Caco-2 (cell line): Measurements from ENCODE around the gene PCID2. TPM values are rescaled to one million over a fixed set of nuclear protein-coding genes. Genes with fewer than 3 reads are reported as not detected.

Experiments
- BruUV-seq: library from RNA; stranded (reverse); fragments of 400-500 nt; replicated peaks from 2 replicates; lab custom pipeline; 2021; lab: Mats Ljungman, UMichigan
- CTCF ChIA-PET: fragments of 300-600 bp; sonication (Branson Sonifier 250); formaldehyde crosslinking; loops from one replicate; lab custom pipeline; 2022; ENCODE audit warnings: antibody characterized with exemption; lab: Charles Lee
- POLR2A ChIA-PET: fragments of 300-600 bp; sonication (Branson Sonifier 250); formaldehyde crosslinking; loops from one replicate; lab custom pipeline; 2022; ENCODE audit warnings: antibody characterized with exemption; lab: Charles Lee
- DNase-seq, 2 experiments: peaks; one replicate each; pipeline versions ENCODE4 v3.0.0 to v3.0.0-alpha.2; 2020 to 2022
- H3K27me3 ChIP-seq: replicated peaks from 2 replicates; pipeline ENCODE4 v1.6.0; 2011; ENCODE audit warnings: low read length; ENCODE audit not compliant: control insufficient read depth, insufficient read depth
- H3K36me3 ChIP-seq: 2 replicates; pipeline ENCODE4 v1.5.1; 2011; ENCODE audit warnings: low read length; ENCODE audit not compliant: control insufficient read depth, insufficient read depth
- H3K4me1 ChIP-seq: fragments of 250-450 bp; sonication (Bioruptor Pico); 2 replicates; pipeline ENCODE4 v1.5.1; 2020; ENCODE audit warnings: mild to moderate bottlenecking
- H3K4me3 ChIP-seq: 2 replicates; pipeline ENCODE4 v1.5.1; 2011; ENCODE audit warnings: low read depth, mild to moderate bottlenecking, control low read depth, low read length
- H3K9me3 ChIP-seq: fragments of 250-450 bp; sonication (Bioruptor Pico); 2 replicates; pipeline ENCODE4 v1.5.1; 2020; ENCODE audit warnings: mild to moderate bottlenecking, moderate library complexity
- H3K27ac Mint-ChIP-seq: one replicate; pipeline ENCODE4 v1.8.0; 2022; ENCODE audit warnings: mixed read lengths; ENCODE audit not compliant: unreplicated experiment
- H3K27me3 Mint-ChIP-seq: one replicate; pipeline ENCODE4 v1.8.0; 2022; ENCODE audit warnings: mixed read lengths; ENCODE audit not compliant: insufficient read depth, unreplicated experiment
- H3K36me3 Mint-ChIP-seq: one replicate; pipeline ENCODE4 v1.8.0; 2022; ENCODE audit warnings: mild to moderate bottlenecking, mixed read lengths; ENCODE audit not compliant: insufficient read depth, unreplicated experiment
- H3K4me1 Mint-ChIP-seq: one replicate; pipeline ENCODE4 v1.8.0; 2022; ENCODE audit warnings: low read depth, mixed read lengths; ENCODE audit not compliant: unreplicated experiment
- H3K4me3 Mint-ChIP-seq: one replicate; pipeline ENCODE4 v1.8.0; 2022; ENCODE audit warnings: mild to moderate bottlenecking, moderate library complexity, mixed read lengths; ENCODE audit not compliant: unreplicated experiment
- H3K9me3 Mint-ChIP-seq: one replicate; pipeline ENCODE4 v1.8.0; 2022; ENCODE audit warnings: mixed read lengths; ENCODE audit not compliant: unreplicated experiment
- intact Hi-C: fragments of 100-400 bp; cut with micrococcal nuclease; formaldehyde crosslinking; loops from one replicate; pipeline ENCODE4 v1.10.0; 2022; ENCODE audit not compliant: unreplicated experiment
- total RNA-seq: library from RNA; stranded (reverse); gene quantifications from 2 replicates; pipeline ENCODE4 v1.2.3, GENCODE V29; 2022
- TF ChIP-seq, protein P1 (sequence below), 2 experiments: fragments of 200-600 bp in 1 of 2; IDR thresholded peaks; 1 replicate in 1 of 2; 2 replicates in 1 of 2; pipeline versions ENCODE4 v1.5.1 to v1.8.0; 2011 to 2022; ENCODE audit warnings: antibody characterized with exemption in 1 of 2, control low read depth in 1 of 2, inconsistent platforms in 1 of 2, low read depth in 1 of 2, low read length in 1 of 2, mild to moderate bottlenecking in 1 of 2, moderate library complexity in 1 of 2; ENCODE audit not compliant: insufficient read depth in 1 of 2, severe bottlenecking in 1 of 2, unreplicated experiment in 1 of 2

Gene PCID2
- total RNA-seq, 1 experiment from 2014 or later: 81.5 TPM

DNA sequence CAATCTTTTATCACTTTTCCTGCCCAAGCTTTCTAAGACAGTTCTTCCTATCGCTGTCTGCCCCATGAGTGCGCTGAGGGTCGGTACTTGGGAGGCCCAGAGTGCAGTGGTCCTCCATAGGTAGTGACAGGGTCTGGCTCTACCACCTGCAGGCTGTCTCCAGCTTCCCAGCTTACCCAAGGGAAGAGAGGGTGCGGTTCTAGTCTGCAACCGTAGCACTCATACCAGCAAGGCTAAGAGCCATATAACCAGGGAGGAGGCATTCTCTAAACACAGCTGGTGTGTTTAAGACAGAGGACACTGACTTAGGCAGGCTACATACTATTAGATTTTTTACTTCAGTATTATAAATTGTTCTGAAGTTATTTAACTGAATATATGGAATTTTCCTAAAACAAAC, 41.8 kb downstream of the PCID2 start:
- H3K36me3 Mint-ChIP-seq: peaks cover 30% of the 10 kb centered on the region
- H3K27ac Mint-ChIP-seq: no peak overlapping the region
- TF ChIP-seq, protein P1, sequence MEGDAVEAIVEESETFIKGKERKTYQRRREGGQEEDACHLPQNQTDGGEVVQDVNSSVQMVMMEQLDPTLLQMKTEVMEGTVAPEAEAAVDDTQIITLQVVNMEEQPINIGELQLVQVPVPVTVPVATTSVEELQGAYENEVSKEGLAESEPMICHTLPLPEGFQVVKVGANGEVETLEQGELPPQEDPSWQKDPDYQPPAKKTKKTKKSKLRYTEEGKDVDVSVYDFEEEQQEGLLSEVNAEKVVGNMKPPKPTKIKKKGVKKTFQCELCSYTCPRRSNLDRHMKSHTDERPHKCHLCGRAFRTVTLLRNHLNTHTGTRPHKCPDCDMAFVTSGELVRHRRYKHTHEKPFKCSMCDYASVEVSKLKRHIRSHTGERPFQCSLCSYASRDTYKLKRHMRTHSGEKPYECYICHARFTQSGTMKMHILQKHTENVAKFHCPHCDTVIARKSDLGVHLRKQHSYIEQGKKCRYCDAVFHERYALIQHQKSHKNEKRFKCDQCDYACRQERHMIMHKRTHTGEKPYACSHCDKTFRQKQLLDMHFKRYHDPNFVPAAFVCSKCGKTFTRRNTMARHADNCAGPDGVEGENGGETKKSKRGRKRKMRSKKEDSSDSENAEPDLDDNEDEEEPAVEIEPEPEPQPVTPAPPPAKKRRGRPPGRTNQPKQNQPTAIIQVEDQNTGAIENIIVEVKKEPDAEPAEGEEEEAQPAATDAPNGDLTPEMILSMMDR (IDR thresholded peaks at IDR 0.05; ENCODE audit: insufficient read depth in 1 of 2, low read depth in 1 of 2, low read length in 1 of 2, severe bottlenecking in 1 of 2, unreplicated experiment in 1 of 2): no peak
- intact Hi-C loops: no loop called here
- no TSS peak for BruUV-seq
- Histone ChIP-seq H3K36me3 (no peaks in the 10 kb centered on the region; the same call in 1 of the 2 replicates), H3K4me3 (no peak overlapping the region), H3K27me3 (no peaks in the 10 kb centered on the region), H3K9me3 (no peaks in the 10 kb centered on the region), H3K4me1 (peaks cover 14% of the 10 kb centered on the region)
- CTCF ChIA-PET: no interaction called here
- POLR2A ChIA-PET: no interaction called here
- no peaks in the 10 kb centered on the region for H3K9me3 Mint-ChIP-seq
- DNase-seq: no peak
- H3K27me3 Mint-ChIP-seq: peaks cover 8% of the 10 kb centered on the region
- H3K4me3 Mint-ChIP-seq: no peak overlapping the region
- H3K4me1 Mint-ChIP-seq: peaks cover 13% of the 10 kb centered on the region

DNA sequence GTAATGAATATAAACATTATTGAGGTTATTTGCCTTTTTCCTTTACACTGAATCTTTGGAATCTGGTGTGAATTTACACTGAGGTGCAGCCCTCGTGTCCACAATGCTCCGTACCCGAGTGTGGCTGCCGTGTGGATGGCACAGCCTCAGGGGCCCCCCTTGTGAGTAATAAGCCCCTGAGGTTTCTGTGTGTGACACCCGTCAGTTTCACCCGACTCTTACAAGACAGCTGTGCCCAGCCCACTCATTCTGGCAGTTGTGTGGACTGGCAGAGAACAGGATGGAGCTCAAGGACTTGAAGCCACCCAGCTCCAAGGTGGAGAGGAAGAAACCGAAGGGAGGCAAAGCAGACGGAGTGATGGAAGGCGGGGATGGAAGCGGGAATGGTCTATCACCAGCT, 42.2 kb downstream of the PCID2 start:
- TF ChIP-seq, protein P1 (IDR thresholded peaks at IDR 0.05; ENCODE audit: insufficient read depth in 1 of 2, low read depth in 1 of 2, low read length in 1 of 2, severe bottlenecking in 1 of 2, unreplicated experiment in 1 of 2): no peak
- intact Hi-C loops: no loop called here

DNA sequence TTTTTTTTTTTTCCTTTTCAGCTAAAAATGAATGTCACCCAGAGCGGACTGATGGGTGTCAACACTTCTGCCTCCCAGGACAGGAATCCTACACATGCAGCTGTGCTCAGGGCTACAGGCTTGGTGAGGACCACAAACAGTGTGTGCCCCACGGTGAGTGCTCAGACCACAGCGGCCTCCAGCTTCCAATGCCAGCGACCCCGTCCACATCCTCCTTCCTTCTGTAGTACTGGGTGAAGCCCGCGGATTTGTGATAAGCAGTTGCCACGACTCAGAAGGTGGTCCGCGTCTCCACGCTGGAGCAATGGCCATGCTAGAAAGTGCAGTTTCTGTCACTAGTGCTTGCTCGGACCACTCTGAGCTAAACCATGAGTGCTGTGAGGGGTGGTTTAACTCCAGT, 44.0 kb downstream of the PCID2 start:
- H3K36me3 Mint-ChIP-seq: peaks cover 22% of the 10 kb centered on the region
- Histone ChIP-seq H3K36me3 (no peaks in the 10 kb centered on the region), H3K27me3 (no peaks in the 10 kb centered on the region), H3K4me3 (no peak overlapping the region), H3K9me3 (no peaks in the 10 kb centered on the region), H3K4me1 (peaks cover 3% of the 10 kb centered on the region; the same call in 1 of the 2 replicates)
- H3K4me1 Mint-ChIP-seq: peaks cover 6% of the 10 kb centered on the region
- no peaks in the 10 kb centered on the region for H3K9me3 Mint-ChIP-seq
- H3K4me3 Mint-ChIP-seq: no peak overlapping the region
- peaks cover 12% of the 10 kb centered on the region for H3K27me3 Mint-ChIP-seq
- CTCF ChIA-PET: no interaction called here
- DNase-seq: no peak
- BruUV-seq: no TSS peak
- POLR2A ChIA-PET: interaction anchor here (0.7 kb wide), 1 partner anchor 49 kb away, joined by 5 read pairs; no protein-coding TSS in a partner anchor
- TF ChIP-seq, protein P1 (IDR thresholded peaks at IDR 0.05; ENCODE audit: insufficient read depth in 1 of 2, low read depth in 1 of 2, low read length in 1 of 2, severe bottlenecking in 1 of 2, unreplicated experiment in 1 of 2): no peak
- no peak overlapping the region for H3K27ac Mint-ChIP-seq
- intact Hi-C loops: no loop called here

More for the DNA sequence above, 42.2 kb downstream of the PCID2 start:
- H3K36me3 Mint-ChIP-seq: peaks cover 31% of the 10 kb centered on the region
- DNase-seq: no peak
- no TSS peak for BruUV-seq
- Histone ChIP-seq H3K36me3 (no peaks in the 10 kb centered on the region), H3K4me3 (no peak overlapping the region), H3K9me3 (no peaks in the 10 kb centered on the region), H3K27me3 (no peaks in the 10 kb centered on the region), H3K4me1 (peaks cover 14% of the 10 kb centered on the region)
- ChIA-PET POLR2A (no interaction called here), CTCF (no interaction called here)
- peaks cover 10% of the 10 kb centered on the region for H3K27me3 Mint-ChIP-seq
- H3K4me3 Mint-ChIP-seq: no peak overlapping the region
- no peaks in the 10 kb centered on the region for H3K9me3 Mint-ChIP-seq
- H3K27ac Mint-ChIP-seq: no peak overlapping the region
- H3K4me1 Mint-ChIP-seq: peaks cover 15% of the 10 kb centered on the region
